GM19438 (cell line): Measurements from ENCODE around the gene RASIP1.
"Not testable (repeated sequence)": the region's sequence is repeated elsewhere in the genome, so short reads cannot be mapped to it uniquely, and the experiment has no call there.

Source experiments
- ATAC-seq: cut with Tn5 transposase; IDR thresholded peaks from one replicate; pipeline ENCODE4 v1.9.1; 2021; ENCODE audit warnings: low read depth; ENCODE audit not compliant: unreplicated experiment

The RASIP1 gene, protein sequence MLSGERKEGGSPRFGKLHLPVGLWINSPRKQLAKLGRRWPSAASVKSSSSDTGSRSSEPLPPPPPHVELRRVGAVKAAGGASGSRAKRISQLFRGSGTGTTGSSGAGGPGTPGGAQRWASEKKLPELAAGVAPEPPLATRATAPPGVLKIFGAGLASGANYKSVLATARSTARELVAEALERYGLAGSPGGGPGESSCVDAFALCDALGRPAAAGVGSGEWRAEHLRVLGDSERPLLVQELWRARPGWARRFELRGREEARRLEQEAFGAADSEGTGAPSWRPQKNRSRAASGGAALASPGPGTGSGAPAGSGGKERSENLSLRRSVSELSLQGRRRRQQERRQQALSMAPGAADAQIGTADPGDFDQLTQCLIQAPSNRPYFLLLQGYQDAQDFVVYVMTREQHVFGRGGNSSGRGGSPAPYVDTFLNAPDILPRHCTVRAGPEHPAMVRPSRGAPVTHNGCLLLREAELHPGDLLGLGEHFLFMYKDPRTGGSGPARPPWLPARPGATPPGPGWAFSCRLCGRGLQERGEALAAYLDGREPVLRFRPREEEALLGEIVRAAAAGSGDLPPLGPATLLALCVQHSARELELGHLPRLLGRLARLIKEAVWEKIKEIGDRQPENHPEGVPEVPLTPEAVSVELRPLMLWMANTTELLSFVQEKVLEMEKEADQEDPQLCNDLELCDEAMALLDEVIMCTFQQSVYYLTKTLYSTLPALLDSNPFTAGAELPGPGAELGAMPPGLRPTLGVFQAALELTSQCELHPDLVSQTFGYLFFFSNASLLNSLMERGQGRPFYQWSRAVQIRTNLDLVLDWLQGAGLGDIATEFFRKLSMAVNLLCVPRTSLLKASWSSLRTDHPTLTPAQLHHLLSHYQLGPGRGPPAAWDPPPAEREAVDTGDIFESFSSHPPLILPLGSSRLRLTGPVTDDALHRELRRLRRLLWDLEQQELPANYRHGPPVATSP

DNA sequence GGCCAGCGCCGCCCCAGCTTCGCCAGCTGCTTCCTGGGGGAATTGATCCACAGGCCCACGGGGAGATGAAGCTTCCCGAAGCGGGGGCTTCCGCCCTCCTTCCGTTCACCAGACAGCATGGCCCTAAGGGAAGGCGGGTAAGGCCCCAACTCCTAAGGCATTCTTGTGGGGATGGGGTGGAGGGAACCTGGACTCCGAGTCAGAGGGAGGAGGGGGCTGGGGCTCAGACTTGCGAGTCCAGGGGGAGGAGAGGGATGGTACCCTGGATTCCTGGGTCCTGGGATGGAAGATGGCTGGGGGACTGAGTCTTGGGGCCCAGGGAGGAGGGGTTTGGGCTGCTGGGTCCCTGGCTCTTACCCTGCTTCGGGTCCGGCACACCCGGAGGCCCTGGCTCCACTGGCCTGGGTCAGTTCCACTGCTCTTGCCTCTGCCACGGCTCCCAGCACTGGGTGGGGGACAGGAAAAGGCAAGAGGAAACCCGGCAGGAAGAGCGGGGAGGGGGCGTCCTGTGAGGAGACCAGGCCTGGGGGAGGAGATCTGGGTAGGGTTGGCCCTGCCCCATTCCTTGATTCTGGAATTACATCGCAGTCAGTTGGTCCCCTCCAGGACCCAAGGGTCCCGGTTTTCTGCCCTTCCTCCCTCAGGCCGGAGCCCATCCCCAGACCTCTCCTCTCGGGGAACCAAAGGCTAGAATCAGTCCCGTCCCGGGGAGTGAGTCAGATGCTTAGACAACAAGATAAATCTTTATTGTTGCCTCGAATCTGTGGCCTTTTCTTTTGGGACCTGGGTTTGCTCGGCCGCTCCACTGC, at the start of gene RASIP1:
Gene RASIP1, minus strand, starts transcription at position 447 of the 809 bp plus-strand sequence. Its CDS starts 328 bp downstream, at position 119.
- ATAC-seq = no peak

DNA sequence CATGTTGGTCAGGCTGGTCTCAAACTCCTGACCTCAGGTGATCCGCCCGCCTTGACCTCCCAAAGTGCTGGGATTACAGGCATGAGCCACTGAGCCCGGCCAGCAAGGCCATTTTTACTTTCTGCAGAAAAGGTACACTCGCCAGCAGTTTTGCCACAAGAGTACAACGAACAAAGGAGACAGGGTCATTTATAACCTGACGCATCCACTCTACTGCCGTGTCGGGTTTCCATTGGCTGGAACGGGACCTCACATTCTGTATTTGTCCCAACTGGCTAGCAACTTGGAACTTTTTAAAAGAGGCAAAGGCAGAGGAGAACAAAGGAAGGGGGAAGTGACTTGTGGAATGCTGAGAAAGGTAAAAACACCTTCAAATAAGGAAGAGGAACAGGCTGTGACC, 46.9 kb upstream of the RASIP1 start:
- ATAC-seq = not testable (repeated sequence)

DNA sequence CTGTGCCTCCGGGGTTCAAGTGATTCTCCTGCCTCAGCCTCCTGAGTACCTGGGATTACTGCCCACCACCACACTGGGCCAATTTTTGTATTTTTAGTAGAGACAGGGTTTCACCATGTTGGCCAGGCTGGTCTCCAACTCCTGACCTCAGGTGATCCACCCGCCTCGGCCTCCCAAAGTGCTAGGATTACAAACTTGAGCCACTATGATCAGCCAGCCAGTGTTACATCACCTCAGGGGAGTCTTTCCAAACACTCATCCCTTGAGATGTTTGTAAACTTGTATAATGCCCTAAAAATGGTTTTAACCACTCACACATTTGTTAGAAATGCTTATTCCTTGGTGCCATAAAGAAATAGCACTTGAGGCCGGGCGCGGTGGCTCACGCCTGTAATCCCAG, 46.0 kb upstream of the RASIP1 start:
- ATAC-seq = not testable (repeated sequence)

DNA sequence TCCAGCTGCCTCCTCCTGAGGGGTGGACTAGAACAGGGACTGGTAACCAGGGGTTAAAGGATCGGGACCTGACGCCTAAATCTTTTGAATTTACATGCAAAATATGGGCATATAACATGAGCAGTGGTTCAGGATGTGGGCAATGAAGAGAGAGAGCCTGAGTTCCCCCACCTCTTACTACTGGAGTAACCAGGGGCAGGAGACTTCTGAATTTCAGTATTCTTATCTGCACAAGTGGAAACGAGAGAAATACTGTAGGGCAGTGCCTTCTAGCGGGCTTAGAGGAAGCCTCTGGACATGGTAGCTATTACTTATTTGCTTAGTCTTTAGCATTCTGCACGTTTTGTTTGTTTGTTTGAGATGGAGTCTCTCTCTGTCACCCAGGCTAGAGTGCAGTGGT, 44.1 kb upstream of the RASIP1 start:
- no peak for ATAC-seq

DNA sequence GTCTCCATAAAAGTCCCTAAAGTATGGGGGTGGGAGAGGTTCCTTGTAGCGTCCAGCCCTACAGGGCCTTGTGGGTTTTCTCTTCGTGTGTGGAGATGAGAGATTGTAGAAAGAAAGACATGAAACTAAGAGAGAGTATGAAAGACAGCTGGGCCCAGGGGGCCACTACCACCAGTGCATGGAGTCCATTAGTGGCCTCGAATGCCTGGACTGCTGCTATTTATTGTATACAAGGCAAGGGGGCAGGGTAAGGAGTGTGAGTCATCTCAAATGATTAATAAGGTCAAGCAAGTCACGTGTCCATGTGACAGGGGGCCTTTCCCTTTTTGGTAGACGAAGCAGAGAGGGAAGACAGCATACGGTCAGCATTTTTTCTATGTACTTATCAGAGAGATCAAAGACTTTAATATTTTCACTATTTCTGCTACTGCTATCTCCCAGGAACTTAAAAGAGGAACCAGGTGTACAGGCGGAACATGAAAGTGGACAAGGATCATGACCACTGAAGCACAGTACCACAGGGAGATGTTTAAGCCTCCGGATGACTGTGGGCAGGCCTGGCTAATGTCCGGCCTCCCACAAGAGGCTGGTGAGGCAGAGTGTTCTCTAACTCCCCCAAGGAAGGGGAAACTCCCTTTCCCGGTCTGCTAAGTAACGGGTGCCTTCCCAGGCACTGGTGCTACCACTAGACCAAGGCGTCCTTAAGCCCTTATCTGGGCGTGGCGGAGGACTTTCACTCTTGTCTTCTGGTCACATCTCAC, 40.4 kb upstream of the RASIP1 start:
- ATAC-seq = no peak

DNA sequence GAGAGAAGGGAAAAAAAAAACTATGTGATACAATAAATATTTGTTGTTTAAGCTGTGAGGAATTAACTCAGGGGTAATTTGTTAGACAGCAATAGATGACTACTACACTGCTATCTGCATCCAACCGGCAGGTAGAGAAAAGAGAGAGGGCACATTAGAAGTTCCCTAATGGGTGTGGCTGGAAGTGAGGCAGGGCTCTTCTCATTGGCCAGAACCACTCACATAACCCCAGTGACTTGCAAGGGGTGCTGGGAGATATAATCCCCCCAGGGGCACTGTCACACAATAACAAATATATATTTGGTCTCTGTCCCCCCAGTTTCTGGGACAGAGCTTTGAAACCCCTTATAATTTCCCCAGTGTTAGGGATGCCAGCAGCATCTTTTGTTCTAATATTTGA, 39.2 kb upstream of the RASIP1 start:
- no peak for ATAC-seq

DNA sequence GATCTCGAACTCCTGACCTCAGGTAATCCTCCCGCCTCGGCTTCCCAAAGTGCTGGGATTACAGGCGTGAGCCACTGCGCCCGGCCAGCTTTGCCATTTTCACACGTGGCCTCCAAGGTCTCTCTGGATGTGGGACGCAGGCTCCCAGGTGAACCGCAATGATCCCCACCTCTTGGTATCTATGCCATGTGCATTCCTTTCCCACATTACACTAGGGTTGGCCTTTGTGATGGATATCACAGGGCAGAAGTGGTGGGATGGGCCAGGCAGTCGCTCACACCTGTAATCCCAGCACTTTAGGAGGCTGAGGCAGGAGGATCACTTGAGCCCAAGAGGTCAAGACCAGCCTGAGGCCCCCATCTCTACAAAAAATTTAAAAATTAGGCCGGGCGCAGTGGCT, 37.3 kb upstream of the RASIP1 start:
- no peak for ATAC-seq

DNA sequence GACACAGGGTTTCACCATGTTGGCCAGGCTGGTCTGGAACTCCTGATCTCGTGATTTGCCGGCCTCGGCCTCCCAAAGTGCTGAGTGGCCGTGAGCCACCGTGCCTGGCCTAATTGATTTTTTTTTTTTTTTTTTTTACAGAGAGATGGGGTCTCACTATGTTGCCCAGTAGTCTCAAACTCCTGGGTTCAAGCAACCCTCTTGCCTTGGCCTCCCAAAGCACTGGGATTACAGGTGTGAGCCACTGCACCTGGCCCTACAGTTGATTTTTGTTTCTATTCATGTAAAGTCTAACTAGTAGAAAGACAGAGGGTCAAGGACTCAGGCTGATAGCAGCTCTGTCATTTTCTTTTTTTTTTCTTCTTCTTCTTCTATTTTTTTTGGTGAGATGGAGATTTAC, 36.7 kb upstream of the RASIP1 start:
- no peak for ATAC-seq

DNA sequence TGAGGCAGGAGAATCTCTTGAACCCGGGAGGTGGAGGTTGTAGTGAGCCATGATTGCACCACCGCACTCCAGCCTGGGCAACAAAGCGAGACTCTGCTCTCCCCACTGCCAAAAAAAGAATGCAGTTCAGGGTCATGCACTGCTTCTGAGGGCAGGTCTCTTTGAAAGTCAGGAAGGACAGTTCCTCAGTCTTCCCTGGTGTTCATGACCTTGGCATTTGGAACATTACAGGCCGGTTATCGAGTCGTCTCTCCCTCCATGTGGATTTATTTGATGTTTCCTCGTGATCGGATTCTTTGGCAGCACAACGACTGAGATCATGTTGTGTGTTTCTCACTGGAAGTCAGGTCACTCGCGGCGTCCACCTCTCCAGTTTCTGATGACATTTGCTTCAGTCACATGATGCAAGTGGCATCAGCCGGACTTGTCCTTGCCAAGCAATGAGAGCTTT, 32.1 kb upstream of the RASIP1 start:
- no peak for ATAC-seq

DNA sequence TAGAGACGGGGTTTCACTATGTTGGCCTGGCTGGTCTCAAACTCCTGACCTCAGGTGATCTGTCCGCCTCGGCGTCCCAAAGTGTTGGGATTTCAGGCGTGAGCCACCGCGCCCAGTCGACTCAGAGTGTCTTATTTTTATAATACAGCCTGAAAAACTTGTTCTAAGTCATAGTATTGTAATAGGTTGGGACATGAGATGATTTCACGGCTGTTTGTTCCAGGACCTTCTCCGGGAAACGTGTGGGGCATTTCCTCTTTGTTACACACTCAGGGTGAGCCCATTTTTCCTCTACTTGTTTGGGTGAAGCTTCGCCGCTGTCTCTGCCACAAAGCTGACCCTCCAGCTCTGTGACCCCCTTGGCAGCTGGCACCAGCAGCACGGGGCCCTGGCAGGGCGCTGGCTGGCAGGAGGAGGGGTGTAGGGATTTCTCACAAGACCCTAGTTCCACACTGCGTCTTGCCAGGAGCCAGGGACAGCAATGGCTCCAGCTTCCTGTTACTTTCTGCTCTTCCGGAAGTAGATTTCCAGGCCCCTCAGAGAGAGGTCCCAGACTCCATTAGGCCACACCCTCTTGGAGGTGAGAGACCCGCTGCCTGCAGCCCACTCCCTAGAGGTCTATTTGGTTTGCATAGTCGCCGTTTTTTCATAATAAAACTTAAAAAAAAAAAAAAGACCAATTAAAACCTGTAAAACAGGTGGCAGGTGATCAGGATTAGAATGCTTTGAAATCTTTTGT, 30.5 kb upstream of the RASIP1 start:
- no peak for ATAC-seq

DNA sequence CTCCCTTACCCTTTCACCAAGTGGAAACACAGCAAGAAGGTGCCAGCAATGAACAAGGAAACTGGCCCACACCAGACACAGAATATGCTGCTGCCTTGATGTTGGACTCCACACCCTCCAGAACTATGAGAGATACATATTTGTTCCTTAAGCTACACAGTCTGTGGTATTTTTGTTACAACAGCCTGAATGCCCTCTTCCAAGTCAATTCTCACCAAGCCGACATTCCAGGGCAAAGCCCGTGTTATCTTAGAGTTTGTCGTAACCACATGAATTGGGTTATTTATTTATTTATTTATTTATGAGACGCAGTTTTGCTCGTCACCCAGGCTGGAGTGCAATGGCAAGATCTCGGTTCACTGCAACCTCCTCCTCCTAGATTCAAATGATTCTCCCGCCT, 29.9 kb upstream of the RASIP1 start:
- ATAC-seq = no peak

DNA sequence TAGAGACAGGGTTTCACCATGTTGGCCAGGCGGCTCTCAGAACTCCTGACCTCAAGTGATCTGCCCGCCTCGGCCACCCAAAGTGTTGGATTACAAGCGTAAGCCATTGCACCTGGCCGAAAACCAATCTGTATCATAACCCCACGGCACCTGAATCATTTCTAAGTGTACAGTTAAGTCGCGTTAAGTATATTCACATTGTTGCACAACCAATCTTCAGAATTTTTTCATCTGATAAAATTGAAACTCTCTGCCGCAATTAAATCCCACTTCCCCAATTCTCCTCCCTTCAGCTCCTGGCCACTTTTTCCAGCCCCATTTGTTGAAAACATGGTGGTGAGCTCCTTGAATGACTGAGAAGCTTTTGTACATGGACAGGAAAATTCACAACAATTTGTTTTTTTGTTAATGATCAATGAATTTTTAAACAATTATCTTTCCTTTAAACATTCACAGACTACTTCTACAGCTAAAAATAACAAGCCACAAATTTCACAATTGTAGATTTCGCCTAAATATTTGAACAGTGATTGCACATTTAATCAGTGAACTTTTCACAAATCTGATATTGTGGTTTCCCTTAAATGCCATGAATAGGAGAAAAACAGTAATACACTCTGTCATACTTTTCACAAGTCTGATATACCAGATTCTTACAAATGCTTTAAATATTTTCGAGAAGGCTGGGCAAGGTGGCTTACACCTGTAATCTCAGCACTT, 28.7 kb upstream of the RASIP1 start:
- no peak for ATAC-seq

DNA sequence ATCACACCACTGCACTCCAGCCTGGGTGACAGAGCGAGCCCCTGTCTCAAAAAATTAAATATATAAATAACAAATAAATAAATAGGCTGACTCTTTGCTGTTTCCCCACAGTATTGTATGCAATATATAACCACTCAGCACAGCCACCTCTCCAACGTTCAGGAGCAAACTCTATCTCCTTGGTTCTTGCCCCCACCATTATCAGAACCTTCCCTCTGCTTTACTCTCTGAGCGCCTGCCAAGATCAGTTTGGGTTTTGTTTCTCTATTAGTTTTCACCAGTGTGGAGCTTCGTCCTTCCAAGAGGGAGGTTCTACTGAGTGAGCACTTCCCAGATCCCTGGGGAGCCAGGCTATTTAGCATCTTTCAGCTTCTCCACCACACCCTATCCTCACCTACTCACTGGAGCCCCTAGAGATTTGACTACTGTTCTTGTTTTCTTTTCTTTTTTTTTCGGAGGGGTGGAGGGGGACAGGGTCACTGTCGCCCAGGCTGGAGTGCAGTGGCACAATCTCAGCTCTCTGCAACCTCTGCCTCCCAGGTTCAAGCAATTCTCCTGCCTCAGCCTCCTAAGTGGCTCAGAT, 27.9 kb upstream of the RASIP1 start:
- ATAC-seq = not testable (repeated sequence)

DNA sequence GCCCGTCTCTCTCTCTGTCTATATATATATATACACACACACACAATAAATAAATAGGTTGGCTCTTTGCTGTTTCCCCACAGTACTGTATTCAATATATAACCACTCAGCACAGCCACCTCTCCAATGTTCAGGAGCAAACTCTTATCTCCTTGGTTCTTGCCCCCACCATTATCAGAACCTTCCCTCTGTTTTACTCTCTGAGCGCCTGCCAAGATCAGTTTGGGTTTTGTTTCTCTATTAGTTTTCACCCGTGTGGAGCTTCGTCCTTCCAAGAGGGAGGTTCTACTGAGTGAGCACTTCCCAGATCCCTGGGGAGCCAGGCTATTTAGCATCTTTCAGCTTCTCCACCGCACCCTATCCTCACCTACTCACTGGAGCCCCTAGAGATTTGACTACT, 25.4 kb upstream of the RASIP1 start:
- not testable (repeated sequence) for ATAC-seq

DNA sequence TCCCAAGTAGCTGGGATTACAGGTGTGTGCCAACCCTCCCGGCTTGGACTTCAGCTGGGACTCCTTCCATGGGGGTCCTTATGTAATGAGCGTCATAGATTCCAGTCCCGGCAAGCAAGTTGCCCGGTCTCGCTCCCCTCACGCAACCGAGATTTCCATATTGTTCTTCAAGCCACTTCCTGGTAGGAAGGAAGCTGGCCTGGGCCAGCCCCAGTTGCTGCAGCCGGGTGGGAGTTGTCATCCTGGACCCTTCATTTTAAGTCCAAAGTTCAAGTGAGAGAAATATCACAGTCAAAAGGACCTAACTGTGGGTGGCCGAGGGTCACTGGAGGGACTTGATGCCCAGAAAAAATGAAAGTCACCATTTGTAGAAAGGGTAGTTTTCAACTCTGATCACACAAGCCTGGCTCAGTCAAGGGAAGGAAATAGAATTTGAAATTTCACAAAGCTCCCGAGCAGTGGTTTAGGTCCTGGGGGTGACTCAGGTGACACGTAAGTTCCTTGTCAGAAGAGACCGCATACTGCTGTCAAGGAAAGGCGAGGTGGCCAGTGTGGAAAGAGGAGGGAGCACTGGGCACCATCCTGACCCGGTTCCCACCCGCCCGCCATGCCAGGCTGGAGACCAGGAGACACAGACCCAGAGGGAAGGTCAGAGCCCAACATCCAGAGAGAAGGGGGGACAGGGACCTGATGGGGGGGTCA, 20.2 kb upstream of the RASIP1 start:
- no peak for ATAC-seq

DNA sequence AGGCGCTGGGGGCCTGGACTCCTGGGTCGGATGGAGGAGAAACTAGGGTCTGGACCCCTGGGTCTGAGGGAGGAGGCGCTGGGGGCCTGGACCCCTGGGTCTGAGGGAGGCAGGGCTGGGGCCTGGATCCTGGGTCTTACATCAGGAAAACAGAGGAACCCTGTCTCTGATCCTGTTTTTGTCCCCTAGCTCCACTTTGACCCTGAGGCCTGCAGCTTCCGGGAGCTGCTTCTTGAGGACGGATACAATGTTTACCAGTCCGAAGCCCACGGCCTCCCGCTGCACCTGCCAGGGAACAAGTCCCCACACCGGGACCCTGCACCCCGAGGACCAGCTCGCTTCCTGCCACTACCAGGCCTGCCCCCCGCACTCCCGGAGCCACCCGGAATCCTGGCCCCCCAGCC, 17.3 kb upstream of the RASIP1 start:
- no peak for ATAC-seq

DNA sequence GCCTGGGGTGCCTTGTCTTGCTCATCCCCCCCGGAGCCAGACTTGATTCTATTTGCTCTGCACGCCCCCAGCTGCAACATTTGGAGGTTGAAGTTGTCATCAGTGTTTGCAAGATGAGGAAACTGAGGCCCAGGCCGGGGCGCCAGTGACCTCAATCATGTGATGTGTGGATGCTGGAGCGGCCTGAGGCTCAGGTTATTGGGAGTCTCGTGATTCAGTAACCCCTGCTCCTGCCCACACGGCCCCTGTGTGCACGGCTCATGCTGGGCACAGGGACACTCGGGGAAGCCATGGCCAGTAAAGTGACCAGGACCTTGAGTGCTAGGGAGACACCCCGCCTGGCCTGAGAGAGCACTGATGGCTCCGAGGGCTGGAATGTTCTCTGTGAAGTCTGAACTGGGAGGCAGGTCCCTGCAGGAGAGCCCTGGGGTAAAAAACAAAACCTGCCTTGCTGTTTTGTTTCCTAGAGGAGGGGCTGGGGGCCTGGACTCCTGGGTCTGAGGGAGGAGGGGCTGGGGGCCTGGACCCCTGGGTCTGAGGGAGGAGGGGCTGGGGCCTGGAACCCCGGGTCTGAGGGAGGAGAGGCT, 16.8 kb upstream of the RASIP1 start:
- no peak for ATAC-seq
